Stimulated activated naive CD8-positive, alpha-beta T cell treated with anti-CD3 and anti-CD28 coated beads, Interleukin-15, Interleukin-2, amounts not matched to agents 100 ng/mL and 50 ng/mL, for 24 hours (primary cell): ENCODE results near the gene PRDM2.

Source experiments
- H3K27ac Mint-ChIP-seq: one replicate; pipeline ENCODE4 v1.8.0; 2021; ENCODE audit warnings: mild to moderate bottlenecking, mixed read lengths
- H3K27me3 Mint-ChIP-seq: one replicate; pipeline ENCODE4 v1.8.0; 2021; ENCODE audit warnings: mixed read lengths
- H3K36me3 Mint-ChIP-seq: one replicate; pipeline ENCODE4 v1.8.0; 2021; ENCODE audit warnings: low read depth, mixed read lengths
- H3K4me1 Mint-ChIP-seq: one replicate; pipeline ENCODE4 v1.8.0; 2021; ENCODE audit warnings: low read depth, mixed read lengths
- H3K4me3 Mint-ChIP-seq: one replicate; pipeline ENCODE4 v1.8.0; 2021; ENCODE audit warnings: mild to moderate bottlenecking, mixed read lengths
- H3K9me3 Mint-ChIP-seq: one replicate; pipeline ENCODE4 v1.8.0; 2021; ENCODE audit warnings: mixed read lengths

Gene PRDM2

GRCh38 chr1:13794231-13795187, 94.5 kb downstream of the PRDM2 start:
- Mint-ChIP-seq H3K27me3 (no peaks in the 10 kb centered on the region), H3K27ac (peak overlapping the region; percentile 70), H3K4me3 (no peak overlapping the region), H3K4me1 (peaks cover 72% of the 10 kb centered on the region), H3K9me3 (no peaks in the 10 kb centered on the region), H3K36me3 (peaks cover 35% of the 10 kb centered on the region)

- H3K27me3 Mint-ChIP-seq: no peaks in the 10 kb centered on the region
- no peaks in the 10 kb centered on the region for H3K9me3 Mint-ChIP-seq
- H3K27ac Mint-ChIP-seq: no peak overlapping the region
- H3K4me1 Mint-ChIP-seq: peaks cover 54% of the 10 kb centered on the region
- no peak overlapping the region for H3K4me3 Mint-ChIP-seq
- peaks cover 25% of the 10 kb centered on the region for H3K36me3 Mint-ChIP-seq
Measured at GRCh38 chr1:13797397-13797796, 97.4 kb downstream of the PRDM2 start.

- Mint-ChIP-seq H3K4me3 (no peak overlapping the region), H3K4me1 (peaks cover 47% of the 10 kb centered on the region), H3K9me3 (no peaks in the 10 kb centered on the region), H3K27ac (peak overlapping the region; percentile 31), H3K27me3 (no peaks in the 10 kb centered on the region), H3K36me3 (peaks cover 22% of the 10 kb centered on the region)
Measured at GRCh38 chr1:13798120-13798519, 98.1 kb downstream of the PRDM2 start.

GRCh38 chr1:13799502-13800283, 99.7 kb downstream of the PRDM2 start:
- H3K4me3 Mint-ChIP-seq: no peak overlapping the region
- peaks cover 16% of the 10 kb centered on the region for H3K36me3 Mint-ChIP-seq
- H3K4me1 Mint-ChIP-seq: peaks cover 31% of the 10 kb centered on the region
- no peaks in the 10 kb centered on the region for H3K27me3 Mint-ChIP-seq
- H3K27ac Mint-ChIP-seq: no peak overlapping the region
- H3K9me3 Mint-ChIP-seq: no peaks in the 10 kb centered on the region

- Mint-ChIP-seq H3K9me3 (no peaks in the 10 kb centered on the region), H3K27ac (no peak overlapping the region), H3K27me3 (no peaks in the 10 kb centered on the region), H3K4me1 (peaks cover 17% of the 10 kb centered on the region), H3K36me3 (peaks cover 4% of the 10 kb centered on the region), H3K4me3 (no peak overlapping the region)
Measured at GRCh38 chr1:13801232-13801631, 101.2 kb downstream of the PRDM2 start.

- Mint-ChIP-seq H3K27ac (no peak overlapping the region), H3K9me3 (no peaks in the 10 kb centered on the region), H3K4me3 (no peak overlapping the region), H3K27me3 (no peaks in the 10 kb centered on the region), H3K4me1 (peaks cover 12% of the 10 kb centered on the region), H3K36me3 (peaks cover 3% of the 10 kb centered on the region)
Measured at GRCh38 chr1:13801655-13802486, 101.9 kb downstream of the PRDM2 start.

- H3K4me1 Mint-ChIP-seq: peaks cover 1% of the 10 kb centered on the region
Measured at GRCh38 chr1:13802782-13803545, 103.0 kb downstream of the PRDM2 start.

GRCh38 chr1:13803546-13804239, 103.7 kb downstream of the PRDM2 start:
- Mint-ChIP-seq H3K4me3 (no peak overlapping the region), H3K27ac (no peak overlapping the region), H3K27me3 (no peaks in the 10 kb centered on the region), H3K36me3 (peaks cover 3% of the 10 kb centered on the region), H3K4me1 (peaks cover 4% of the 10 kb centered on the region), H3K9me3 (no peaks in the 10 kb centered on the region)

More at GRCh38 chr1:13802782-13803545, 103.0 kb downstream of the PRDM2 start:
- Mint-ChIP-seq H3K27ac (no peak overlapping the region), H3K4me3 (no peak overlapping the region), H3K27me3 (no peaks in the 10 kb centered on the region), H3K9me3 (no peaks in the 10 kb centered on the region), H3K36me3 (peaks cover 3% of the 10 kb centered on the region)

- Mint-ChIP-seq H3K27me3 (no peaks in the 10 kb centered on the region), H3K9me3 (no peaks in the 10 kb centered on the region), H3K4me3 (no peak overlapping the region), H3K4me1 (peaks cover 9% of the 10 kb centered on the region), H3K36me3 (peaks cover 3% of the 10 kb centered on the region), H3K27ac (no peak overlapping the region)
Measured at GRCh38 chr1:13804240-13804633, 104.2 kb downstream of the PRDM2 start.

GRCh38 chr1:13805431-13805830, 105.4 kb downstream of the PRDM2 start:
- Mint-ChIP-seq H3K4me3 (no peak overlapping the region), H3K27ac (no peak overlapping the region), H3K9me3 (no peaks in the 10 kb centered on the region), H3K27me3 (no peaks in the 10 kb centered on the region), H3K36me3 (no peaks in the 10 kb centered on the region), H3K4me1 (peaks cover 20% of the 10 kb centered on the region)

GRCh38 chr1:13806108-13806507, 106.1 kb downstream of the PRDM2 start:
- Mint-ChIP-seq H3K9me3 (no peaks in the 10 kb centered on the region), H3K27me3 (no peaks in the 10 kb centered on the region), H3K4me3 (no peak overlapping the region), H3K36me3 (no peaks in the 10 kb centered on the region), H3K27ac (no peak overlapping the region), H3K4me1 (peaks cover 20% of the 10 kb centered on the region)

- H3K4me3 Mint-ChIP-seq: no peak overlapping the region
- H3K27ac Mint-ChIP-seq: no peak overlapping the region
- H3K27me3 Mint-ChIP-seq: no peaks in the 10 kb centered on the region
- H3K36me3 Mint-ChIP-seq: no peaks in the 10 kb centered on the region
- H3K9me3 Mint-ChIP-seq: no peaks in the 10 kb centered on the region
- H3K4me1 Mint-ChIP-seq: peaks cover 20% of the 10 kb centered on the region
Measured at GRCh38 chr1:13807209-13807608, 107.2 kb downstream of the PRDM2 start.

GRCh38 chr1:13808729-13809131, 108.7 kb downstream of the PRDM2 start:
- no peaks in the 10 kb centered on the region for H3K36me3 Mint-ChIP-seq
- no peaks in the 10 kb centered on the region for H3K27me3 Mint-ChIP-seq
- H3K27ac Mint-ChIP-seq: no peak overlapping the region
- no peak overlapping the region for H3K4me3 Mint-ChIP-seq
- peaks cover 27% of the 10 kb centered on the region for H3K4me1 Mint-ChIP-seq
- no peaks in the 10 kb centered on the region for H3K9me3 Mint-ChIP-seq
